DOHH2 (cell line): Measurements from ENCODE around the gene KLHL1.

ENCODE experiments used
- EZH2phosphoT487 ChIP-seq: fragments of 200-600 bp; sonication (generic); IDR thresholded peaks from 2 replicates; pipeline ENCODE4 v1.6.1; 2017; ENCODE audit warnings: borderline replicate concordance, mild to moderate bottlenecking, antibody characterized with exemption, low read length, moderate library complexity, mixed read lengths
- TF ChIP-seq, protein P1 (sequence below): fragments of 200-600 bp; sonication (generic); IDR thresholded peaks from one replicate; pipeline ENCODE4 v1.5.1; 2014; ENCODE audit warnings: antibody characterized with exemption, mild to moderate bottlenecking, low read depth, low read length; ENCODE audit not compliant: poor library complexity, severe bottlenecking

- TF ChIP-seq, protein P1, sequence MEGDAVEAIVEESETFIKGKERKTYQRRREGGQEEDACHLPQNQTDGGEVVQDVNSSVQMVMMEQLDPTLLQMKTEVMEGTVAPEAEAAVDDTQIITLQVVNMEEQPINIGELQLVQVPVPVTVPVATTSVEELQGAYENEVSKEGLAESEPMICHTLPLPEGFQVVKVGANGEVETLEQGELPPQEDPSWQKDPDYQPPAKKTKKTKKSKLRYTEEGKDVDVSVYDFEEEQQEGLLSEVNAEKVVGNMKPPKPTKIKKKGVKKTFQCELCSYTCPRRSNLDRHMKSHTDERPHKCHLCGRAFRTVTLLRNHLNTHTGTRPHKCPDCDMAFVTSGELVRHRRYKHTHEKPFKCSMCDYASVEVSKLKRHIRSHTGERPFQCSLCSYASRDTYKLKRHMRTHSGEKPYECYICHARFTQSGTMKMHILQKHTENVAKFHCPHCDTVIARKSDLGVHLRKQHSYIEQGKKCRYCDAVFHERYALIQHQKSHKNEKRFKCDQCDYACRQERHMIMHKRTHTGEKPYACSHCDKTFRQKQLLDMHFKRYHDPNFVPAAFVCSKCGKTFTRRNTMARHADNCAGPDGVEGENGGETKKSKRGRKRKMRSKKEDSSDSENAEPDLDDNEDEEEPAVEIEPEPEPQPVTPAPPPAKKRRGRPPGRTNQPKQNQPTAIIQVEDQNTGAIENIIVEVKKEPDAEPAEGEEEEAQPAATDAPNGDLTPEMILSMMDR = no peak
- TF ChIP-seq EZH2phosphoT487 = no peak
Measured at GRCh38 chr13:70080012-70080411, 28.2 kb downstream of the KLHL1 start.
